ENCODE results near the gene SEL1L2. TPM values are rescaled to one million over a fixed set of nuclear protein-coding genes. Genes with fewer than 3 reads are reported as not detected.

Gene SEL1L2
- not detected in 2 replicates for total RNA-seq
- long read RNA-seq, result 0 reads

DNA sequence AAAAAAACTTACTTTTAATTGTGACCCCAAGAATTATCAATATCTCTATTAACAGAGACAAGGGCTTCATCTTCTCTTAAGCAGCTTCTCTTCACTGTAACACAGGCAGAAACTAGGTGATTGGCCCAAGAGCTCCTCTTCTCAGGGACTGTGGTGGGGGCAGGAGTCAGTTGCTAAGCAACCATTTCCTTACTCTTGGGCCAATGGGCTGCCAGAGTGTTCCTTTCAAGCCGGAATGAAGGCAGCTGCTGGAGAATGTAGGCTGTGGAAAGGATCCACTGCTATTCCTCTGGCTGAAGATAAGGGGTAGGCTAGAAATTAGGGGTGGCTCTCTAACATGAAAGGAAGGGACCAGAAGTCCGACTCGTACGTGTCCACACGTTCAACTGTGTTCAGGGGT is at the start of gene SEL1L2:
SEL1L2 (minus strand) TSS at position 150 of the 400 bp plus-strand sequence; CDS start at position 70, 80 bp downstream.
- TF ChIP-seq CTCF (IDR thresholded peaks at IDR 0.05), result no peak
- H3K9me3 Mint-ChIP-seq (ENCODE audit: unreplicated experiment), result peaks cover 12% of the 10 kb centered on the region
- no peak for DNase-seq (ENCODE audit: extremely low spot score, unreplicated experiment)
- no peaks in the 10 kb centered on the region for H3K36me3 Mint-ChIP-seq (ENCODE audit: unreplicated experiment)
- H3K4me3 Mint-ChIP-seq (ENCODE audit: unreplicated experiment), result no peak within 1 kb of the TSS
- H3K4me1 Mint-ChIP-seq (ENCODE audit: unreplicated experiment), result peaks cover 2% of the 10 kb centered on the region
- H3K27me3 Mint-ChIP-seq (ENCODE audit: unreplicated experiment), result no peaks in the 10 kb centered on the region
- no peak within 1 kb of the TSS for H3K27ac Mint-ChIP-seq (ENCODE audit: unreplicated experiment)

- no peak for TF ChIP-seq CTCF (IDR thresholded peaks at IDR 0.05)
- Mint-ChIP-seq H3K4me1 (ENCODE audit: unreplicated experiment) (no peaks in the 10 kb centered on the region), H3K9me3 (ENCODE audit: unreplicated experiment) (no peaks in the 10 kb centered on the region), H3K27me3 (ENCODE audit: unreplicated experiment) (no peaks in the 10 kb centered on the region), H3K27ac (ENCODE audit: unreplicated experiment) (no peak overlapping the region), H3K36me3 (ENCODE audit: unreplicated experiment) (no peaks in the 10 kb centered on the region), H3K4me3 (ENCODE audit: unreplicated experiment) (no peak overlapping the region)
- DNase-seq (ENCODE audit: extremely low spot score, unreplicated experiment), result no peak
These were observed 46.2 kb upstream of the SEL1L2 start for GRCh38 chr20:14036567-14036966.

GRCh38 chr20:14033310-14033709 is 42.9 kb upstream of the SEL1L2 start:
- H3K4me3 Mint-ChIP-seq (ENCODE audit: unreplicated experiment), result no peak overlapping the region
- TF ChIP-seq CTCF (IDR thresholded peaks at IDR 0.05), result no peak
- no peaks in the 10 kb centered on the region for H3K4me1 Mint-ChIP-seq (ENCODE audit: unreplicated experiment)
- no peak overlapping the region for H3K27ac Mint-ChIP-seq (ENCODE audit: unreplicated experiment)
- H3K27me3 Mint-ChIP-seq (ENCODE audit: unreplicated experiment), result no peaks in the 10 kb centered on the region
- no peak for DNase-seq (ENCODE audit: extremely low spot score, unreplicated experiment)
- no peaks in the 10 kb centered on the region for H3K36me3 Mint-ChIP-seq (ENCODE audit: unreplicated experiment)
- H3K9me3 Mint-ChIP-seq (ENCODE audit: unreplicated experiment), result no peaks in the 10 kb centered on the region

GRCh38 chr20:14030991-14031390 is 40.6 kb upstream of the SEL1L2 start:
- no peak for DNase-seq (ENCODE audit: extremely low spot score, unreplicated experiment)
- no peaks in the 10 kb centered on the region for H3K27me3 Mint-ChIP-seq (ENCODE audit: unreplicated experiment)
- no peak for TF ChIP-seq CTCF (IDR thresholded peaks at IDR 0.05)
- H3K36me3 Mint-ChIP-seq (ENCODE audit: unreplicated experiment), result no peaks in the 10 kb centered on the region
- H3K27ac Mint-ChIP-seq (ENCODE audit: unreplicated experiment), result no peak overlapping the region
- no peak overlapping the region for H3K4me3 Mint-ChIP-seq (ENCODE audit: unreplicated experiment)
- no peaks in the 10 kb centered on the region for H3K4me1 Mint-ChIP-seq (ENCODE audit: unreplicated experiment)
- H3K9me3 Mint-ChIP-seq (ENCODE audit: unreplicated experiment), result no peaks in the 10 kb centered on the region

DNA sequence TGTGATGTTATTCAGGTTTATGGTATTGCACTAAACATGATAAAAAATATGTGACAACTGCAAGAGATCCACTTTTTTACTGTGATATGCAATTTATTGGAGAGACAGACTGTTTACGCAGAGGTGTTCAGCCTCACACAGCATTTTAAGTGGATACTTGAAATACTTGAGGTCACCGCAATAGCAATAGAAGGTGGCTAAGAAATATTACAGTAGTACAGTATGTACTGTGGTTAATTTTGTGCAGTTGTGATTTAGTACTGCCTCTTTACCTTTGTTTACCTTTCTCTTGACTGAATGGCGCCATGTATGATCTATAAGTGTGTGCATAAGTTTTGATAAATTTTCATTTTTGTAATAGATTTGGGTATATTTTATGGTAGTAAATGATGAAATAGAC is 22.3 kb upstream of the SEL1L2 start:
- DNase-seq (ENCODE audit: extremely low spot score, unreplicated experiment), result no peak
- Mint-ChIP-seq H3K36me3 (ENCODE audit: unreplicated experiment) (peaks cover 1% of the 10 kb centered on the region), H3K27me3 (ENCODE audit: unreplicated experiment) (no peaks in the 10 kb centered on the region), H3K27ac (ENCODE audit: unreplicated experiment) (no peak overlapping the region), H3K9me3 (ENCODE audit: unreplicated experiment) (peaks cover 34% of the 10 kb centered on the region), H3K4me3 (ENCODE audit: unreplicated experiment) (no peak overlapping the region), H3K4me1 (ENCODE audit: unreplicated experiment) (no peaks in the 10 kb centered on the region)
- TF ChIP-seq CTCF (IDR thresholded peaks at IDR 0.05), result no peak
